Stimulated activated CD8-positive, alpha-beta memory T cell treated with anti-CD3 and anti-CD28 coated beads, Interleukin-7, amount 100 ng/mL, for 48 hours (primary cell): ENCODE measurements around the gene NEU2.
"Not testable (repeated sequence)": the region's sequence is repeated elsewhere in the genome, so short reads cannot be mapped to it uniquely, and the experiment has no call there.

Experiments used
- DNase-seq, 2 donors: peaks; one replicate each; pipeline ENCODE4 v3.0.0-alpha.2; 2020; ENCODE audit warnings: low read depth in 1 of 2; ENCODE audit errors: extremely low read depth in 1 of 2

The NEU2 gene

GRCh38 chr2:233009661-233010060 lies 22.8 kb upstream of the NEU2 start:
- DNase-seq: no peak

- DNase-seq: no peak
Observed at GRCh38 chr2:233010569-233011267, 21.8 kb upstream of the NEU2 start.

- no peak for DNase-seq
Observed at GRCh38 chr2:233011268-233011650, 21.2 kb upstream of the NEU2 start.

GRCh38 chr2:233011702-233012131 lies 20.8 kb upstream of the NEU2 start:
- no peak for DNase-seq

GRCh38 chr2:233012301-233012971 lies 20.0 kb upstream of the NEU2 start:
- DNase-seq: no peak

- no peak for DNase-seq
Observed at GRCh38 chr2:233013027-233013461, 19.4 kb upstream of the NEU2 start, which contains the start of gene NGEF. TSS of gene NGEF (minus strand) at chr2:233013256. CDS start at chr2:232974890, 38,366 bp downstream.

GRCh38 chr2:233013650-233014049 lies 18.8 kb upstream of the NEU2 start:
- no peak for DNase-seq

- no peak for DNase-seq
Observed at GRCh38 chr2:233015019-233015645, 17.3 kb upstream of the NEU2 start.

GRCh38 chr2:233017947-233018346 lies 14.5 kb upstream of the NEU2 start:
- DNase-seq: no peak

GRCh38 chr2:233019610-233020009 lies 12.9 kb upstream of the NEU2 start:
- not testable (repeated sequence) for DNase-seq

GRCh38 chr2:233020454-233020853 lies 12.0 kb upstream of the NEU2 start:
- no peak for DNase-seq

- DNase-seq: no peak
Observed at GRCh38 chr2:233021771-233022170, 10.7 kb upstream of the NEU2 start.

GRCh38 chr2:233022561-233022960 lies 9.9 kb upstream of the NEU2 start:
- no peak for DNase-seq

GRCh38 chr2:233023007-233023760 lies 9.3 kb upstream of the NEU2 start:
- DNase-seq: no peak

GRCh38 chr2:233023761-233024410 lies 8.6 kb upstream of the NEU2 start:
- DNase-seq: no peak

GRCh38 chr2:233025706-233026105 lies 6.8 kb upstream of the NEU2 start:
- DNase-seq: no peak

GRCh38 chr2:233026198-233026813 lies 6.2 kb upstream of the NEU2 start:
- DNase-seq: no peak

- DNase-seq: no peak
Observed at GRCh38 chr2:233029321-233029720, 3.2 kb upstream of the NEU2 start.

GRCh38 chr2:233031556-233032500 lies 644 bp upstream of the NEU2 start:
- no peak for DNase-seq
